Esophagus squamous epithelium (tissue), 4 donors: ENCODE results near the gene BEND3.

ENCODE experiments used
- POLR2A ChIP-seq, 4 donors: fragments of 450-650 bp; IDR thresholded peaks; one replicate each; pipeline ENCODE4 v1.6.1; 2017; ENCODE audit warnings: antibody characterized with exemption in 4 of 4, mild to moderate bottlenecking in 4 of 4, moderate library complexity in 3 of 4
- TF ChIP-seq, protein P1 (sequence below), 6 experiments: fragments of 450-650 bp in 4 of 6; fragments of 200-600 bp in 2 of 6; sonication (generic) in 2 of 6; IDR thresholded peaks; one replicate each; pipeline ENCODE4 v1.5.1; 2016 to 2019; ENCODE audit warnings: antibody characterized with exemption in 6 of 6, mild to moderate bottlenecking in 4 of 6, moderate library complexity in 4 of 6

DNA sequence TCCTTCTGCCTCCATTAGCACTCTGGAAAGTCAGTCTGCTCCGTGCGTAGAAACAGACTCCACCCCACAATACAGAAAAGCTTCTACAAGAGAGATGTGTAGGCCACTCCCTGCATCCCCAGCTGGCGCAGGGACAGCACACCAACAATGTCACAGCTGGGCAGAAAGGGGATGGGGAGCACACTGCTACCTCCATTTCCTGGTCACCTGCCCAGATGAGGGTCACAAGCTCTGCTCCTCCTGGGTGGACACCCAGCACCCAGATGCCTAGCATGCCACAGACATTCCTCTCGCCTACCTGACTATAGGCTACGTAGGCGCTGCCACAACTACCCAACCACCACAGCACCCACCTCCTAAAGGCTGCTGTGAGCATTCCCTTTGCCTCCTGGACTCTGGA, 12.2 kb downstream of the BEND3 start:
- TF ChIP-seq, protein P1, sequence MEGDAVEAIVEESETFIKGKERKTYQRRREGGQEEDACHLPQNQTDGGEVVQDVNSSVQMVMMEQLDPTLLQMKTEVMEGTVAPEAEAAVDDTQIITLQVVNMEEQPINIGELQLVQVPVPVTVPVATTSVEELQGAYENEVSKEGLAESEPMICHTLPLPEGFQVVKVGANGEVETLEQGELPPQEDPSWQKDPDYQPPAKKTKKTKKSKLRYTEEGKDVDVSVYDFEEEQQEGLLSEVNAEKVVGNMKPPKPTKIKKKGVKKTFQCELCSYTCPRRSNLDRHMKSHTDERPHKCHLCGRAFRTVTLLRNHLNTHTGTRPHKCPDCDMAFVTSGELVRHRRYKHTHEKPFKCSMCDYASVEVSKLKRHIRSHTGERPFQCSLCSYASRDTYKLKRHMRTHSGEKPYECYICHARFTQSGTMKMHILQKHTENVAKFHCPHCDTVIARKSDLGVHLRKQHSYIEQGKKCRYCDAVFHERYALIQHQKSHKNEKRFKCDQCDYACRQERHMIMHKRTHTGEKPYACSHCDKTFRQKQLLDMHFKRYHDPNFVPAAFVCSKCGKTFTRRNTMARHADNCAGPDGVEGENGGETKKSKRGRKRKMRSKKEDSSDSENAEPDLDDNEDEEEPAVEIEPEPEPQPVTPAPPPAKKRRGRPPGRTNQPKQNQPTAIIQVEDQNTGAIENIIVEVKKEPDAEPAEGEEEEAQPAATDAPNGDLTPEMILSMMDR (IDR thresholded peaks at IDR 0.05), result no peak
- TF ChIP-seq POLR2A (IDR thresholded peaks at IDR 0.05), result no peak
